HG02938 (cell line): Measurements from ENCODE around the gene ERCC5.

Experiments used
- ATAC-seq: cut with Tn5 transposase; IDR thresholded peaks from one replicate; pipeline ENCODE4 v1.9.1; 2021; ENCODE audit warnings: mild to moderate bottlenecking, moderate library complexity; ENCODE audit not compliant: unreplicated experiment

ERCC5 gene

DNA sequence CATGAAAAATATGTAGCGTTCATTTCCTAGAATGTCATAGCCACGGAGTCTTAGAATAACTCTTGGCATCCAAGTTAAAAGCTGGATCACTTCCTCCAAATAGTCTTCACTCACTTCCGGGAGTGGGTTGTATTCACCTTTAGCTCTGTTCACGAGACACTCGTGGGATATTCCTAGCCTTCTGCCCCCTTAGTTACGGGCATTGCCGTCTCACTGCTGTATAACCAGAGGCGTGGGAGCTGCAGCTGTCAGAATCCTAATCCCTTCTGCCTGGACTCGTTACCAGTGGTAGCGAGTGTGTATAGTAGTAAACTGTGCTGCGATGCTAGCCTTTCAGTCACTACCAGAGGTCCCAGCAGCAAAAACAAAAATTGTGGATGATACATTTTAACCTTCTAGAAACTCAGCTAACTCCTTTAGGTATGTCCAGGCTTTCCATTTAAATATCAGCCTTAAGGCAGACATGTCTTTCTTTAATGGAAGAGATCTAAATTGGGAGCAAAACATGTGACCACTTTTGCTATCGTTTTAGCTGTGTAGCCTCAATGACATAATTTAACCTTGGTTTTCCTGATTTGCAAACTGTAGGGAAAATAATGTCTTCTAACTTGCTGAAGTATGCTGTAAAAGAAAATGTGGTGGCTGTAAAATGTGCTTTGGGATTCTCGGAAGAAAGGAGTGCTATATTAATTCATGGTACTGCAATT lies 34.1 kb downstream of the ERCC5 start:
- ATAC-seq, result no peak

- ATAC-seq, result no peak
These were observed 36.2 kb downstream of the ERCC5 start for GRCh38 chr13:102881819-102882686.

DNA sequence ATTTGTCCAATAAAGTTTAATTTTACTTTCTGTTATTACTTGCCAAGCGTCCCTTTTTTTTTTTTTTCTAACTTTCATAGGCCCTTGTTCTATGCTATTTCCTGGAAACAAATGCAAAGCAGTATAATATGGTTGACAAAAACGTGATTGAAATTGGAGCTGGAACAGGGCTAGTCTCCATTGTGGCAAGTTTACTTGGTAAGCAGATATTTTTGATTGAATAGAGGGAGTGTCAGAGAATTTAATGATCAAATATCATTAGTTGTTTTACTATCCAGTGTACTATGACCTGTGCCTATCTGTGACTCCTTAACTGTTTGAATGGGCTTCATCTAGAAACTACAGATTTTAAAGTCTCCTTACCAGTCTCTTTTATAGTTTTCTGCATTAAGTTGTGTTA lies 46.7 kb downstream of the ERCC5 start:
- no peak for ATAC-seq

- ATAC-seq, result no peak
These were observed 51.7 kb downstream of the ERCC5 start for GRCh38 chr13:102897371-102898138.

DNA sequence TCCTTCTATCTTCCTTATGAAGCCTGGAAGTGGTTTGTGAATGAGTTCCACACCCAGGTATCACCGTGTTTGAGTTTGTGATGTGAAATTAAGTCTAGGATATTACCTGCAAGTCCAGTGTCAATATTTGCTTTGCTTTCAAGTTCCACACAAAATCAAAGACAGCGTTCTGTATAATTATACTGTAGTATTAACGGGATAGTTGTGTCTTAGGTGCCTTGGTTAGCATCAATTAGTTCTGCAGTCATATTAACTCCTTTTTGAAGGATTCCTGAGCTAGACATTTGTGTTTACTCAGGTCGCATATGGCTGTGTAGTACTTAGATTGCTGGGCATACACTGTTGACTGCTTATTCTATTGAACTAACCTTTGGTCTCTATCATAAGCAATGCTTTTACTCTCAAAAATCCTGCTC lies 54.4 kb downstream of the ERCC5 start:
- ATAC-seq, result no peak

DNA sequence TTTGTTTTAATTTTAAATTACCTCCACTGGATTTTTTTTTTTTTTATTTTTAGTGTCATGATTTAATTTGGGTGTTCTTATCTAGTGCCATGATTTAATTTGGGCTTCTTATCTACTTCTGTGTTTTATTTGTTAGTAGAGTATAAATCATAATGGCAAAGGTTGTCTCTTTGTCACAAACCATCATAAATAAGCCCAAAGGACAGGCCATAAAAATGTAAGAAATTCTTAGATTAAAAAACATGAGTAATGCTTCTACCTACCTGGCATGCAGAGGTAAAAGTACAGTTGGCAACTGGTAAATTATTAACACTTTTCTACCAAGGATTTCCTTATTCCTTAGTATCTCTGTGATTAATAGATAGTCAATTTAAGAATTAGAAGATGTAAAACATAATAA lies 55.2 kb downstream of the ERCC5 start:
- ATAC-seq, result no peak

GRCh38 chr13:102901615-102902305 lies 55.9 kb downstream of the ERCC5 start:
- ATAC-seq, result no peak

DNA sequence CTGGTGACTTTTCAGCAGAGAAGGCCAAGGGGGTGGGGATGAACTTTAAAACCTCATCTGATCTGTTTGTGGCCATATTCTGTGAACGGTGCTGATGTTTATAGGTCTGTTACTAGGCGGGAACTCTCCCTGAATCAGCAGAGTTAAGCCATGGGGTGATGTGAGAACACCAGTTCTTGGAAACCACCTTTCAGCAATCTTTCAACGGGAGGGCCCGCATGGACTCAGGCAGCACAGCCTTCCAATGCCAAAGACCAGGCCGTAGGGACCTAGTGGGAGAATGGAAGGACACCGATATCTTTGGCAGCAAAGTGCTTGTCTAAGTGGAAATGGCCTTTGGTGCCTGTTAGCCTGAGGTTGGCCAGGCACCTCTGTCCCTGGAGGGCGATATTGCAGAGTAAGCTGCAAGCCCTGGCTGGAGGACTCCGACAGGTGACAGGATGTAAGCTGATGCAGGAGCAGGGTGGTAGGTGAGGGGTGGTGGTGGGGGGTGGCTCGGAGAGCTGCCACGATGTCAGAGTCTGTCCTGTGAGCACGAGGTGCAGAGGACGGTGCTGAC lies 57.0 kb downstream of the ERCC5 start:
- no peak for ATAC-seq

- ATAC-seq, result no peak
These were observed 58.0 kb downstream of the ERCC5 start for GRCh38 chr13:102903659-102904407.

DNA sequence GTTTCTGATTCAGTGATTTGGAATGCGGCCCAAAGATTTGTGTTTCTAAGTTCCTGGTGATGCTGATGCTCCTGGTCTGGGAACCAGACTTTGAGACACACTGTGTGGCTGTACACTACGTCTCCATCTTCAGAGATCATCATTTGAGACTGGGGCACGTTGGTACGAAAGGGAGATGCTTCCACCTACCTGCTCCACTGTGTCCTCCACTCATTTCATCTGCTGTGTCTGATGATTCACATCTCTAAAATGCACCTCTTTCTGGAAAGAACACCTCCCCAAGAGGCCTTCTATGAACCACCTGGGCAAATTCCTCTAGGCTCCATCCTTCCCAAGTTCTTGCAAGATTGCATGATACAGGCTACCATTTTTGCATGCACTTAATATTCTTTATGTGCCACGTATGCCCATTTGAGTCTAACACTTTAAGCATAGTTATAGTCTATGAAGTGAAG lies 58.6 kb downstream of the ERCC5 start:
- ATAC-seq, result no peak

DNA sequence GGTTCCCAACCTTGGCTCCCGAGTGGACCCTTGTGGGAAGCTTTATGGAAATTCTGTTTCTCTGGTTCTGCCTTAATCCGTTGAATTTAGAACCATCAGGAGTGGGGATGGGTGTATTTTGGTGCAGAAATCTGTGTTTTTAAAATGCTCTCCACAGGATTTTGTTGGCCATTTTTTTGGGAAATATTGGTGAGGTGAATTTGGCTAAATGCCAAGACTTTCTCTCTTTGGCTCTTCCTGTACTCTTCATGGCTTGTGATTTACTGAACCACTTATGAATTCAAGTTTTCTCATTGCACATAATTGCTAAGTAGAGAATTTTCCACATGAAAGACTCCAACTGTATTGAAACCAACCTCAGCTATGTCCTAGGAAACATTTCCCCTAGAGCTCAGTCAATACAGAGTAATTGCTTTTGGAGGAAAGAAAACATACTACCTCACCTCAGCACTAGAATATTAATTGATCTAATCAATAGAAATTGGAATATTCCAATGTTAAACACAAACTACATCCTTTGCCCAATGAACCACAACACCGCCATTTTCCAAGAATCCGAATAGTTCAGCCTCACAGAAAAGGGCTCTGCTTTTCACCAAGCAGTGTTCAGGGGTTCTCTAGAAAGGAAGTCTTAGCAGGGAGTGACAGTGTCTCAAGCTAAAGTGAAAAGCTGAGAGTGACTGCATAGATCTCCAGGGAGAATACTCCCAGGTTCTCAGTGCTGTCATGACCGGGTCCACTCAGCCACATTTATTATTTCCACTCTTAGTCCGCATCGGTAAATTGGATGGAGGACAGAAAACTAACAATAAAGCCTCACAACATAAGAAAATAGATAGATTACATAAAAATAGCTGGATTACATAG lies 60.3 kb downstream of the ERCC5 start:
- no peak for ATAC-seq

DNA sequence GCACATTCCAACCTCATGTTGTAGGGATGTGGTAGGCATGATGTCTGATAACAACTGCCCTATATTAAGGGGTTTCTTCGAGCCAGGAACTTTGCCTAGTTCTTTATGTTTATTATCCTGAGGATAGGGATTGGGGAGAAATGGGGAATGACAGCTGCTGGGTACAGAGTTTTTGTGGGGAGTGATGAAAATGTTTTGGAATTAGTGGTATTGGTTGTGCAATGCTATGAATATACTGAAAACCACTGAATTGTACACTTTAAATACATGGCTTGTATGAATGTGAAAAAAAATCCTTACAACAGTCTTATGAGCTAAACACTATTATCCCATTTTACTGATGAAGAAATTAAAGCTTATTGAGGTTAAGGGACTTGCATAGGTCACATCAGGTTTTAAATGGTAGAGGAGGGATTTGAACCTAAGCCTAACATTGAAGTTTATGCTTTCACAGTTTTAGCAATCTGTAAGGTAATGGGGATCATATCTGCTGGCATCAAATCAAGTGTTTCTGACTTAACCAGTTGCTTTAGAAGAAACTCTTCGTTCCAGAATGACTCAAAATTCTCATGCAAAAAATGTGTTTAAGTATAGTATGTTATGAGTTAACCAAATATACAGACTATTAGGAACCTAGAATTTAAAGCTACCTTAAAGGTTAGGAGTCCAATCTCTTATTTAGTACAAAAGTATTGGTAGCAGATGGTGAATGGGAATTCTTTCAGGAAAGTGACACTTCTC lies 61.4 kb downstream of the ERCC5 start:
- peak; percentile 62 for ATAC-seq

DNA sequence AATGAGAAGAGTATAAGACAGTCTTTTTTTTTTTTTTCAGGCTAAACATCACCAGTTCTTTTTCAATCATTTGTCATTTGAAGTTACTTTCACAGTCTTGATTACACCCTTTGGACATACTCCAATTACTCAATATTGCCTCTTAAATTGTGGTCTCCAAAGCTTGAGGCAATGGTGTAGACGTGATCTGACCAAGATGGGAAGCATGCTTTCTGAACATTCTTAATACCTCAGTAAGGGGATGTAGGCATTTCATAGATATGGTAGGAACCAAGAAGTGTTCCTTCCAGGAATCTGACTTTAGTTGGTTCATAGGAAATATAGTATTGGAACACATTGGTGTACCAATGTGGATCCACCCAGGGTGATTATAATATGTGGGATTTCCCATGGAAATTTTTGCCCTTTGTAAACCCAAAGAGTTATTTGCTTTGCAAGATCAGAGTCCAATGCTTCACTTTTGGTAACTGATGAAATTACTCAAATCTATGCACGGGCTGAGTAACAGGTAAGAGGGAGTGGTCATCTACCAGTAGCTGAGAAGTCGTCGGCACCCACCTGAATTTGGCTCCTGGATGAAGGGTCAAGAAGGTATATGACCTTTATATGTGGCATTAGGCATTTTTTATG lies 62.2 kb downstream of the ERCC5 start:
- no peak for ATAC-seq

DNA sequence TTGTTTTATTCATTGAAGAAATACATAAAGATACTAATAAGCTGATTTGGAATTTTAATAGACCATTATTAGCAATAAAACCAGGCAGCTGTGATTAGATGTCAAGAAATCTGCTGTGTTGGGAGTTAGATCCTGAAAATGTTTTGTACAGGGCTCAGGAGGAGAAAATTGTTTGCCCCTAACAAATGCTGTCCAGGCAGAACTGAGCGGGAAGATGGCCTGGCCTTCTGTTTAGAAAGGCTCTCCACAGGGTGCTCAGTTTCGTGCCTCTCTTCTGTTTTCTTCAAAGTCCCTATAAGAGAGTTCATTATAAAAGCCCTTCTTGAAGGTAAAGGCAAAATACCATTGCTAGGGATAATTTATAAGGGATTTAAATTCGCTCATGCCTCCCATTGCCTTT lies 64.1 kb downstream of the ERCC5 start:
- no peak for ATAC-seq

DNA sequence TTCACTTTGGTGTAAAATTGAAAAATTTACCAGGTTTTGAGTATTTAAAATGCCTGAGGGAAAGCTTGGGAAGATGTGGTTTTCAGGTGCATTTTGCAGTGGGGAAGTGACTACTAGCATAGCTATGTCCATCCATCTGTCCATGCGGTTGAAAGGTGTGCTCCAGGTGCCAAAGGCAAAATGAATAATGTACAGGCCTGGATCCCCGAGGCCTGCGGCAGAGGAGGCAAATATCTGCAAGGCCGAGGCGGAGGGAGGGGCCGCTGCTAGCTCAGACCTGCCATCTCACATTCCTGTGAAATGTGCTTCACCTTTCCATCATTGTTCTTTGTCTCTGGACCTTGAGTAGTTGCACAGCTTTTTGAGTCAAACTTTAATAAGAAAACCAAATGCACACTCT lies 65.5 kb downstream of the ERCC5 start:
- no peak for ATAC-seq

- ATAC-seq, result no peak
These were observed 66.8 kb downstream of the ERCC5 start for GRCh38 chr13:102912599-102912998.

GRCh38 chr13:102913914-102914313 lies 68.1 kb downstream of the ERCC5 start:
- no peak for ATAC-seq
